Hepatocyte (in vitro differentiated cells): ENCODE results near the gene MSH3.

Source experiments
- CTCF ChIP-seq: fragments of 200-600 bp; sonication (generic); IDR thresholded peaks from 2 replicates; pipeline ENCODE4 v1.5.1; 2016; ENCODE audit warnings: antibody characterized with exemption, mild to moderate bottlenecking; ENCODE audit not compliant: poor library complexity
- EZH2 ChIP-seq: fragments of 200-600 bp; sonication (generic); IDR thresholded peaks from 2 replicates; pipeline ENCODE4 v1.6.1; 2016; ENCODE audit warnings: antibody characterized with exemption, mild to moderate bottlenecking, borderline replicate concordance
- EZH2phosphoT487 ChIP-seq: fragments of 200-600 bp; sonication (generic); IDR thresholded peaks from one replicate; pipeline ENCODE4 v1.6.1; 2018; ENCODE audit warnings: antibody characterized with exemption, mild to moderate bottlenecking, low read depth, moderate library complexity; ENCODE audit not compliant: unreplicated experiment, severe bottlenecking

- no peak for TF ChIP-seq CTCF
- no peak for TF ChIP-seq EZH2
- TF ChIP-seq EZH2phosphoT487 = no peak
These were observed 209.7 kb downstream of the MSH3 start for GRCh38 chr5:80864109-80864508.
